Peyer's patch (tissue), 4 donors: ENCODE data around the gene NHERF1.

ENCODE experiments used
- CTCF ChIP-seq, 6 experiments: fragments of 450-650 bp in 4 of 6; fragments of 200-600 bp in 2 of 6; sonication (generic) in 1 of 6; IDR thresholded peaks; one replicate each; pipeline ENCODE4 v1.5.1; 2017 to 2019; ENCODE audit warnings: antibody characterized with exemption in 6 of 6, mild to moderate bottlenecking in 3 of 6, moderate library complexity in 1 of 6
- POLR2A ChIP-seq, 2 donors: fragments of 450-650 bp; IDR thresholded peaks; one replicate each; pipeline ENCODE4 v1.5.1; 2017; ENCODE audit warnings: antibody characterized with exemption in 2 of 2, mild to moderate bottlenecking in 2 of 2, moderate library complexity in 2 of 2

GRCh38 chr17:74702116-74702871 lies 46.1 kb upstream of the NHERF1 start:
- TF ChIP-seq CTCF (IDR thresholded peaks at IDR 0.05) (no peak), POLR2A (IDR thresholded peaks at IDR 0.05) (no peak)
